SK-N-SH treated with all-trans-retinoic acid at 6 μM for 48 hours (cell line): ENCODE results near the gene NEAT1.

Experiments used
- BACH2 ChIP-seq: fragments of 250-450 bp; sonication (Bioruptor Pico); IDR thresholded peaks from 2 replicates; pipeline ENCODE4 v1.9.0; 2021; ENCODE audit warnings: mild to moderate bottlenecking, borderline replicate concordance
- CSRNP3 ChIP-seq: fragments of 250-450 bp; sonication (Bioruptor Pico); IDR thresholded peaks from 2 replicates; pipeline ENCODE4 v1.5.1; 2021; ENCODE audit warnings: mild to moderate bottlenecking, moderate library complexity
- ZC3H10 ChIP-seq: fragments of 250-450 bp; sonication (Bioruptor Pico); IDR thresholded peaks from 2 replicates; pipeline ENCODE4 v1.5.1; 2021; ENCODE audit warnings: mild to moderate bottlenecking, moderate library complexity
- ZNF565 ChIP-seq: fragments of 450-650 bp; formaldehyde crosslinking; conservative IDR thresholded peaks from 2 replicates; pipeline ENCODE4 v1.5.0; 2020; ENCODE audit warnings: low read depth, mild to moderate bottlenecking, moderate library complexity
- ZNF70 ChIP-seq: fragments of 450-650 bp; formaldehyde crosslinking; IDR thresholded peaks from 2 replicates; pipeline ENCODE4 v1.5.0; 2020; ENCODE audit warnings: mild to moderate bottlenecking, moderate library complexity
- TF ChIP-seq, protein P1 (sequence below): fragments of 250-450 bp; sonication (Bioruptor Pico); IDR thresholded peaks from 2 replicates; pipeline ENCODE4 v1.8.0; 2021; ENCODE audit warnings: low read depth, mild to moderate bottlenecking, moderate library complexity, borderline replicate concordance

DNA sequence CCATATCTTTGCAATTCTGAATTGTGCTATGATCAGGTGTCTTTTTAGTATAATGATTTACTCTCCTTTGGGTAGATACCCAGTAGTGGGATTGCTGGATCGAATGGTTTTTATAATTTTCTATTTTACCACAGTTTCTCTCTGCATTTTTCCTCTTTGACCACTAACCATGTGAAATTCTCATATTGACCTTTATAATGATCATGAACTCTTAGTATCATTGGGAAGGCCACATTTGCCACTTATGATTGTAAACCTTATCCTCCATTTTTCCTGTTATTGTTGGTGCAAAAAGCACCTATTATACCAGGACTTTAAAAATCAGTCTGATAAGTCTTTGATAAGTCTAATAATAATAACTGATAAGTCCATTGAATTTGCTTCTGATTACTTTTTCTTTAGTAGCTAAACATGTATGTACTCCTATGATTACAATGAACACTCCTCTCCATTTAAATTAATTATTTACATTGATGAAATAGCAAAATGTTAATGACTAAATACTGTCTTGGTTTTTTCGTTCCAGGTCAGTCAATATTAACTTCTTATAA, 9.6 kb downstream of the NEAT1 start:
- TF ChIP-seq, protein P1, sequence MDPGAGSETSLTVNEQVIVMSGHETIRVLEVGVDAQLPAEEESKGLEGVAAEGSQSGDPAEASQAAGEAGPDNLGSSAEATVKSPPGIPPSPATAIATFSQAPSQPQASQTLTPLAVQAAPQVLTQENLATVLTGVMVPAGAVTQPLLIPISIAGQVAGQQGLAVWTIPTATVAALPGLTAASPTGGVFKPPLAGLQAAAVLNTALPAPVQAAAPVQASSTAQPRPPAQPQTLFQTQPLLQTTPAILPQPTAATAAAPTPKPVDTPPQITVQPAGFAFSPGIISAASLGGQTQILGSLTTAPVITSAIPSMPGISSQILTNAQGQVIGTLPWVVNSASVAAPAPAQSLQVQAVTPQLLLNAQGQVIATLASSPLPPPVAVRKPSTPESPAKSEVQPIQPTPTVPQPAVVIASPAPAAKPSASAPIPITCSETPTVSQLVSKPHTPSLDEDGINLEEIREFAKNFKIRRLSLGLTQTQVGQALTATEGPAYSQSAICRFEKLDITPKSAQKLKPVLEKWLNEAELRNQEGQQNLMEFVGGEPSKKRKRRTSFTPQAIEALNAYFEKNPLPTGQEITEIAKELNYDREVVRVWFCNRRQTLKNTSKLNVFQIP (CRISPR knock-in tag), result no peak
- TF ChIP-seq ZNF70, result no peak
- TF ChIP-seq ZC3H10, result no peak
- no peak for TF ChIP-seq BACH2 (CRISPR knock-in tag)
- 0 out of 2 replicates have a peak, but pooled peaks have one; percentile 5 for TF ChIP-seq CSRNP3 (CRISPR knock-in tag)
- TF ChIP-seq ZNF565, result no peak
